Muscle of back (tissue), 11 donors: Measurements from ENCODE around the gene KRTAP12-1. TPM values are rescaled to one million over a fixed set of nuclear protein-coding genes. Genes with fewer than 3 reads are reported as not detected.

Experiments
- DNase-seq, 3 donors: peaks; one replicate each; pipeline versions ENCODE4 v3.0.0 to v3.0.0-alpha.2; 2013
- polyA plus RNA-seq, 10 donors: library from polyadenylated mRNA; unstranded; fragments of 120-200 nt; gene quantifications; one replicate each; pipeline ENCODE4 v1.2.1, GENCODE V29; 2013; ENCODE audit not compliant: insufficient read length in 10 of 10

The KRTAP12-1 gene
- polyA plus RNA-seq, 10 donors, result not detected

GRCh38 chr21:44711327-44712202 lies 29.6 kb upstream of the KRTAP12-1 start, which contains the start of gene TSPEAR:
TSPEAR (minus strand) TSS chr21:44711572; CDS start chr21:44711514, 58 bp downstream.
- no peak for DNase-seq

DNA sequence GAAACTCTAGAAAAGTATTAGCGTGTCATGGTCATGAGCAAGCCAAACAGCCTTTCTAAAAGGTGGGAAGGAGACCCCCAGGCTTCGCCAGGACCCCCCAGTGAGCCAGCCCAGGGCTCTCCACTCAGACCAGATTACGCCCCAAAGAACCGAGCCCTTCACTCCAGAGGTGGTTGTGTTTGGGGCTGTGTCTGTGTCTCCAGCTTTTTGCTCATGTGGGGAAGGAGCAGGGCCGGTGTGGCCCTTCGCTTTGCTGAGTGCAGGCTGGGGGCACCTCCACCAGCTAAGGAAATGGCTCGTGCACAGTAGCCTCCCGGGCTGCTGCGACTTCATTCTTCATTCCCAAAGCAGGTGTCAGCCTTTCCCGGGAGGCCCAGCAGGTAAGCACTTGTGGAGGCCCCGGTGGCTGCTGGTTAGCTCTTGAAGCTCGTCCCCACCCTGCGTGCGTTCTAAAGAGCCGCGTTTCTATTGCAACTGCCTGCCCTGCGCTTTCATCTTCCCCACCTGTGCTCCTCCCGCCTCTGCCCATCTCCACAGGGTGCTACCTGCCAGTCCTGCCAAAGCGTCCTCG lies 28.9 kb upstream of the KRTAP12-1 start:
- no peak for DNase-seq

DNA sequence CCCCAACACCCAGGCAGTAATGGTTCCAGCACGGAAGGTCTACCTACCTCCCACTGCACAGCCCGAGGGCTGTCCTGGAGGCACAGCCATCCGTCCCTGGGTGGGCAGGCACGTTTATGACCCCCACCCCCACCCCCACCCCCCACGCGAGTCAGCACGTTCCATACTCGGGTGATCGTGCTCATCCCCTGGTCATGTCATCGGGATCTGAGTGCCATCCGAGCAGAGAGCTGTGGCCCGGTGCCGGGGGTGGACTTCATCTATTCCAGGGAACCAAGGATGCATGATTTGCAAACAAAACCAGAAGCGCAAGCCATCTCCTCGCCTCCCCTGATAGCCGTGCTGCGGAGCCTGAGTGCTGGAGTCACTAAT lies 28.3 kb upstream of the KRTAP12-1 start:
- DNase-seq, result no peak

- DNase-seq, result peak in 1 of 3 donors; percentile 34
These were observed 27.7 kb upstream of the KRTAP12-1 start for GRCh38 chr21:44709426-44710293.

- DNase-seq, result no peak
These were observed 27.0 kb upstream of the KRTAP12-1 start for GRCh38 chr21:44708866-44709425.

GRCh38 chr21:44708213-44708865 lies 26.4 kb upstream of the KRTAP12-1 start:
- no peak for DNase-seq

DNA sequence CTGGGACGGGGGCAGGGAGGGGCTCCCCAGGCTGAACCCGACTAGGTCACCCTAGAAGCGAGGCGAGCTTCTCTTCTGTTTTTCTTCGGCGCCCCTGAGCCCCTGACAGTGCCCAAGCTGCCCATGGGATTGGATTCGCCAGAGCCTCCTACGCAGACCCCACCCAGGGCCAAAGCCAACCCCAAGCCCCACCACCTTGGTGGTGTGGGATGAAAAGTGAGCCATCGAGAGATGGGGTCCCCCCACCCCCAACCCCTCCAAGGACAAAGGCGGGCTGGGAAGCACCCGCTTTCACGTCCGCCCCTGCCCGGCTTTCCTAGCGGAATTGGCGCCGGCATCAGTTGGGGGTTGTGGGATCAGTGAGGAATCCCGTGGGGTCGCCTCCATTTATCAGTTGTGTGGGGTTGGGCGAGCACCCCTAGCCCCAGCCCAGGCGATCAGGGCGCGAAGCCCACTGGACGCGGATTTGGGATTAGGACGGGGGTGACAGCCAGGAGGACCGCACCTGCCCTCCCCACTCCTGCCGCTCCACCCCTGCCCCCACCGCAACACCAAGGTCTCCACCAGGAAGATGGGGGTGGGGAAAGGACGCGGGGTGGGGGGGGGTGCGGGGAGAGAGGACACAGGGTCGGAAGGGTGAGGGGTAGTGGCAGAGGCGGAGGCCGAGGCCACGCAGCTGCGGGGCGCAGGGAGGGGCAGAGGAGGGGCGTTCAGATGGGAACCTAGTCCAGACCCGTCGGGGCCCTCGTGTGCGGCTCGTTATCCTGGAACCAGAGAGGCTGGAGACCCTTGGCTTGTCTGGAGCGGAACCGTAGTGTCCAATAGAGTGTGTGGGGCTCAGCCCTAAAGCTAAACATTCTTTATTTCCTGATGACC lies 25.0 kb upstream of the KRTAP12-1 start:
- DNase-seq, result no peak

DNA sequence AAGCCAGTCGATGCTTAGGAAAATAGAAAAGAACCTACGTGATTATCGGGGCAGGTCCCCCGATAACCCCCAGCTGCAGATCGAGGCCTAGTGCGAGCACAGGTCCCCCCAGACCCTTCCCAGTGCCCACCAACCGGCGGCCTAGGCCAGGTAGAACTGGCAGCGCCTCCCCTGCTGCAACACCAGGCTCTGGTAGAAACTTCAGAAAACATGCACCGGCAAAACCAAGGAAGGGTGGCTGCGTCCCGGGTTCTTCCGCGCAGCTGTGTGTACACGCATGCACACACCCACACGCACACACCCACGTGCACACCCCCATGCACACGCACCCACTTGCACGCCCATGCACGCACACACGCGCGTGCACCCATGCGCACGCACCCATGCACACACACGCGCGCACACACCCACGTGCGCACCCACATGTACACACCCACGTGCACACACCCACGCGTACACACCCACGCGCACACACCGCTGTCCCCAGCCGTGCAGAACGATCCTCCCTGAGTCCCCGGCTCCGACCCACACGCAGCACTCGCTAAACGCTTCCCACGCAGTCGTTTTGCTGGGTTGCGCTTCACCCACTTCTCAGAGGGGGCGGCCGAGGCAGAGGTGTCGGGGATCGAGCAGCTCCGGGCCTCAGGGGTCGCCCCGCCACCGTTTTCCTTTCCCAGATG lies 24.2 kb upstream of the KRTAP12-1 start:
- no peak for DNase-seq

DNA sequence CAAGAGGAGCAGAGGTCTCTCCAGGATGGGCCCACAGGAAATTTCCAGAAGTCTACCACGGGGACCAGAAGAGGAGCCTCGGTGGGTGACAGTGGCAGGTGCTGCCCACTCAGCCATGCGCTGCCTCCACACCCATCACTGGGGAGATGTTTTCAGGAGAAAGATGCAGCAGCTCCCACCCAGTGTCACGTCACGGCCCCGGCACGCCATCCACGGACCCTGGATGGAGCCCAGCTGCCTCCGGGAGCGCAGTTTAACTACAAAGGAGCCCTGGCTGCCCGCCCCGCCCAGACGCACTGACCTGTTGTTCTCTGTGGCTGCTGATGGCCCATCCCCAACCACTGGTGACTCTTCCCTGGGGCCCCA lies 22.7 kb upstream of the KRTAP12-1 start:
- no peak for DNase-seq

GRCh38 chr21:44703731-44704635 lies 22.0 kb upstream of the KRTAP12-1 start:
- DNase-seq, result no peak

DNA sequence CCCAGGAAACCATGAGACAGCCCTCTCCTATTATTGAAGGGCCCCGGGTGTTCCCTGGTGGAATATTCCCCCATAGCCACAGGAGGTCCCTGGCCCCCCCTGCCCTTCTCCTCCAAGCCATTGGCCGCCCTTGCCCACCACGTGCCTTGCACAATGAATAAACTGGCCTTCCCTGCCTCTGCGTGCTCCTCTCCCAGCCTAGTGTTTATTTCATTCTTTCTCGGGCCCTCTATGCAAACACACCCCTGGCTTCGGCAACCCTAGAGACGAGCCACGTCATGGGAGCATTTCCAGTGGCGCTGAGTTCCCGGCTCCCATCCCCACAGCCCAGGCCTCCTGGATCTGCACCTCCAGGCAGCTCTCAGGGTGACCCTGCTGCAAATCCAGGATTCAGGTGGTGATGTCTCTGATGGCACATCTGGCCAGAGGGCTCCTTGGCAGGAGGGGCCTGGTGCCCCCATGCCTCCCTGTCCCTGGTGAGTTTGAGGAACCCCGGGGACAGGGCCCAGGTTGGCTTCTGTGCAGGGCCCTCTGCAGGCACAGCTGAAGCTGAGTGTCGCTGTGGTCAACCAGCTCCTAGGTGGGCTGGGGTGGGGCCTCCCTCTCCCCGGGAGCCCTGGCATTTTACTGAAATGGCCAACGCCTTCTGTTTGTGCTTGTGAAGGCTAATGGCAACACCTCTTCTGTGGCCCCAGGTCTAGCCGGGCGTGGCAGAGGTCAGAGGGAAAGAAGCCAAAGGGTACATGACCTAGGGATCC lies 21.2 kb upstream of the KRTAP12-1 start:
- DNase-seq, result no peak

GRCh38 chr21:44702111-44702972 lies 20.4 kb upstream of the KRTAP12-1 start:
- no peak for DNase-seq

DNA sequence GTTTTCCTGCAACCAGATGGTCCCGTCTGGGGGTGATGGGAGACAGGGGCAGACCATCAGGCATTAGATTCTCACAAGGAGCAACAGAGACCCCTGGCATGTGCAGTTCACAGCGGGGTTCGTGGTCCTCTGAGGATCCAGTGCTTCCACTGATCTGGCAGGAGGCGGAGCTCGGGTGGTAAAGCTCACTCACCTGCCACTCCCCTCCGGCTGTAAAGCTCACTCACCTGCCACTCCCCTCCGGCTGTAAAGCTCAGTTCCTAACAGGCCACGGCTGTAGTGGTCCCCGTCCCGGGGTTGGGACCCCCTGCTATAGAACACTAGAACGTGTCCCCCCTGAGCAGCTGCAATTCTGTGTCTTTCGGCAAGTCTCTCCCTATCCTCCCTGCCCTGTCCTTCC lies 19.6 kb upstream of the KRTAP12-1 start:
- no peak for DNase-seq

DNA sequence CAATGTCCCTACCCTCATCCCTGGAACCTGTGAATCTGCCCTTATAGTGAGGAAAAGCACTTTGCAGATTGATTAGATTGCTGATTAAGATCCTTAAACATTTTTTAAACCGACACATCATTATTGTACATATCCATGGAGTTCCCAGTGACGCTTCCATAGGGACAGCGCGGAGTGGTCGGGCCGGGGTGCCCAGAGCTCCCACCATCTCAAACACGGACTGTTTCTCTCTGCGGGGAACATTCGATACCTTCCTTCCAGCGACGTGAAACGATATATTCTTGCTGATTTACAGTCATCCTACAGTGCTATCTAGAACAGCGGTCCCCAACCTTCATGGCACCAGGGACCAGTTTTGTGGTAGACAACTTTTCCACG lies 19.0 kb upstream of the KRTAP12-1 start:
- no peak for DNase-seq

- DNase-seq, result no peak
These were observed 18.4 kb upstream of the KRTAP12-1 start for GRCh38 chr21:44700101-44701022.

GRCh38 chr21:44699502-44700001 lies 17.6 kb upstream of the KRTAP12-1 start:
- DNase-seq, result no peak
